ENCODE results near the gene TMPRSS4. TPM values are rescaled to one million over a fixed set of nuclear protein-coding genes. Genes with fewer than 3 reads are reported as not detected.
A peak's percentile ranks its signal among the peaks of the same experiment; 100 is the strongest.

The TMPRSS4 gene
- total RNA-seq, 2 donors from 2014 or later = 0.19 TPM; not detected in 1

GRCh38 chr11:118145285-118146227 is 68.7 kb downstream of the TMPRSS4 start:
- Mint-ChIP-seq H3K9me3 (no peaks in the 10 kb centered on the region), H3K27me3 (peaks cover 48 to 52% of the 10 kb centered on the region in 2 donors), H3K4me3 (peak overlapping the region; percentile 78), H3K36me3 (no peaks in the 10 kb centered on the region), H3K4me1 (ENCODE audit: low read depth in 2 of 2) (peaks cover 0 to 8% of the 10 kb centered on the region in 2 donors), H3K27ac (no peak overlapping the region)
- DNase-seq (ENCODE audit: low spot score) (peak; percentile 83), ATAC-seq (peak; percentile 91 to 94)

GRCh38 chr11:118146554-118146953 is 69.7 kb downstream of the TMPRSS4 start:
- no peak for DNase-seq (ENCODE audit: low spot score)
- no peak overlapping the region for H3K27ac Mint-ChIP-seq
- no peak for ATAC-seq
- no peaks in the 10 kb centered on the region for H3K36me3 Mint-ChIP-seq
- peak overlapping the region; percentile 69 for H3K4me3 Mint-ChIP-seq
- peaks cover 0 to 8% of the 10 kb centered on the region in 2 donors for H3K4me1 Mint-ChIP-seq (ENCODE audit: low read depth in 2 of 2)
- H3K9me3 Mint-ChIP-seq = no peaks in the 10 kb centered on the region
- peaks cover 47 to 48% of the 10 kb centered on the region in 2 donors for H3K27me3 Mint-ChIP-seq

GRCh38 chr11:118147502-118147901 is 70.6 kb downstream of the TMPRSS4 start:
- ATAC-seq (no peak), DNase-seq (ENCODE audit: low spot score) (no peak)
- H3K36me3 Mint-ChIP-seq = no peaks in the 10 kb centered on the region
- H3K9me3 Mint-ChIP-seq = no peaks in the 10 kb centered on the region
- H3K27ac Mint-ChIP-seq = no peak overlapping the region
- peaks cover 0 to 3% of the 10 kb centered on the region in 2 donors for H3K4me1 Mint-ChIP-seq (ENCODE audit: low read depth in 2 of 2)
- H3K4me3 Mint-ChIP-seq = no peak overlapping the region
- H3K27me3 Mint-ChIP-seq = peaks cover 38 to 39% of the 10 kb centered on the region in 2 donors

- Mint-ChIP-seq H3K4me3 (no peak overlapping the region), H3K9me3 (no peaks in the 10 kb centered on the region), H3K4me1 (ENCODE audit: low read depth in 2 of 2) (peaks cover 0 to 3% of the 10 kb centered on the region in 2 donors), H3K36me3 (no peaks in the 10 kb centered on the region), H3K27ac (no peak overlapping the region), H3K27me3 (peaks cover 31 to 35% of the 10 kb centered on the region in 2 donors)
- no peak for DNase-seq (ENCODE audit: low spot score)
- no peak for ATAC-seq
Observed at GRCh38 chr11:118148240-118148639, 71.4 kb downstream of the TMPRSS4 start.

GRCh38 chr11:118148856-118149255 is 72.0 kb downstream of the TMPRSS4 start:
- H3K4me3 Mint-ChIP-seq = no peak overlapping the region
- no peaks in the 10 kb centered on the region for H3K9me3 Mint-ChIP-seq
- DNase-seq (ENCODE audit: low spot score) (no peak), ATAC-seq (no peak)
- H3K27me3 Mint-ChIP-seq = peaks cover 31 to 36% of the 10 kb centered on the region in 2 donors
- peaks cover 0 to 3% of the 10 kb centered on the region in 2 donors for H3K4me1 Mint-ChIP-seq (ENCODE audit: low read depth in 2 of 2)
- no peak overlapping the region for H3K27ac Mint-ChIP-seq
- no peaks in the 10 kb centered on the region for H3K36me3 Mint-ChIP-seq

- DNase-seq (ENCODE audit: low spot score) (no peak), ATAC-seq (no peak)
- Mint-ChIP-seq H3K27ac (no peak overlapping the region), H3K36me3 (no peaks in the 10 kb centered on the region), H3K4me1 (ENCODE audit: low read depth in 2 of 2) (peaks cover 0 to 3% of the 10 kb centered on the region in 2 donors), H3K9me3 (no peaks in the 10 kb centered on the region), H3K27me3 (peaks cover 31 to 36% of the 10 kb centered on the region in 2 donors), H3K4me3 (no peak overlapping the region)
Observed at GRCh38 chr11:118149493-118149892, 72.6 kb downstream of the TMPRSS4 start.

GRCh38 chr11:118151431-118151830 is 74.6 kb downstream of the TMPRSS4 start:
- peaks cover 31 to 37% of the 10 kb centered on the region in 2 donors for H3K27me3 Mint-ChIP-seq
- H3K4me1 Mint-ChIP-seq (ENCODE audit: low read depth in 2 of 2) = peaks cover 0 to under 1% of the 10 kb centered on the region in 2 donors
- ATAC-seq (no peak), DNase-seq (ENCODE audit: low spot score) (no peak)
- H3K4me3 Mint-ChIP-seq = no peak overlapping the region
- H3K27ac Mint-ChIP-seq = no peak overlapping the region
- no peaks in the 10 kb centered on the region for H3K36me3 Mint-ChIP-seq
- no peaks in the 10 kb centered on the region for H3K9me3 Mint-ChIP-seq

GRCh38 chr11:118152020-118152551 is 75.2 kb downstream of the TMPRSS4 start:
- Mint-ChIP-seq H3K36me3 (no peaks in the 10 kb centered on the region), H3K27ac (no peak overlapping the region), H3K4me1 (ENCODE audit: low read depth in 2 of 2) (peaks cover 4 to 6% of the 10 kb centered on the region in 2 donors), H3K27me3 (peaks cover 36 to 40% of the 10 kb centered on the region in 2 donors), H3K4me3 (no peak overlapping the region), H3K9me3 (no peaks in the 10 kb centered on the region)
- DNase-seq (ENCODE audit: low spot score) (no peak), ATAC-seq (no peak)

- Mint-ChIP-seq H3K9me3 (no peaks in the 10 kb centered on the region), H3K27ac (no peak within 1 kb of the TSS), H3K27me3 (peaks cover 43 to 45% of the 10 kb centered on the region in 2 donors), H3K4me3 (peak within 1 kb of the TSS; percentile 12), H3K4me1 (ENCODE audit: low read depth in 2 of 2) (peaks cover 4 to 7% of the 10 kb centered on the region in 2 donors), H3K36me3 (no peaks in the 10 kb centered on the region)
- DNase-seq (ENCODE audit: low spot score) (no peak), ATAC-seq (no peak)
Observed at GRCh38 chr11:118152552-118153471, 75.9 kb downstream of the TMPRSS4 start, which contains the start of gene SCN4B. SCN4B (minus strand) TSS chr11:118152823; CDS start chr11:118152673, 150 bp downstream.

- Mint-ChIP-seq H3K4me3 (peak overlapping the region; percentile 12), H3K27me3 (peaks cover 46 to 50% of the 10 kb centered on the region in 2 donors), H3K27ac (no peak overlapping the region)
Observed at GRCh38 chr11:118153516-118153915, 76.6 kb downstream of the TMPRSS4 start.

GRCh38 chr11:118153976-118154375 is 77.1 kb downstream of the TMPRSS4 start:
- H3K4me3 Mint-ChIP-seq = peak overlapping the region; percentile 12
- H3K27me3 Mint-ChIP-seq = peaks cover 46 to 50% of the 10 kb centered on the region in 2 donors
- no peaks in the 10 kb centered on the region for H3K36me3 Mint-ChIP-seq

More at GRCh38 chr11:118153516-118153915, 76.6 kb downstream of the TMPRSS4 start:
- ATAC-seq (no peak), DNase-seq (ENCODE audit: low spot score) (no peak)
- no peaks in the 10 kb centered on the region for H3K36me3 Mint-ChIP-seq
- no peaks in the 10 kb centered on the region for H3K9me3 Mint-ChIP-seq
- peaks cover 4 to 7% of the 10 kb centered on the region in 2 donors for H3K4me1 Mint-ChIP-seq (ENCODE audit: low read depth in 2 of 2)

GRCh38 chr11:118154641-118155040 is 77.8 kb downstream of the TMPRSS4 start:
- Mint-ChIP-seq H3K4me1 (ENCODE audit: low read depth in 2 of 2) (peaks cover 4 to 7% of the 10 kb centered on the region in 2 donors), H3K36me3 (no peaks in the 10 kb centered on the region), H3K4me3 (no peak overlapping the region), H3K9me3 (no peaks in the 10 kb centered on the region), H3K27ac (no peak overlapping the region), H3K27me3 (peaks cover 45 to 54% of the 10 kb centered on the region in 2 donors)
- DNase-seq (ENCODE audit: low spot score) (no peak), ATAC-seq (no peak)

More at GRCh38 chr11:118153976-118154375, 77.1 kb downstream of the TMPRSS4 start:
- Mint-ChIP-seq H3K27ac (no peak overlapping the region), H3K4me1 (ENCODE audit: low read depth in 2 of 2) (peaks cover 4 to 7% of the 10 kb centered on the region in 2 donors), H3K9me3 (no peaks in the 10 kb centered on the region)
- ATAC-seq (no peak), DNase-seq (ENCODE audit: low spot score) (no peak)

Measured in natural killer cell treated with Interleukin-12 subunit alpha and Interleukin-12 subunit beta and Interleukin-15 and Interleukin-18, amount 100 ng/mL, for 72 hours (primary cell).